ENCODE data around the gene ZFPL1.
A peak's percentile ranks its signal among the peaks of the same experiment; 100 is the strongest.

ZFPL1 gene

GRCh38 chr11:65130631-65131416 is 46.8 kb downstream of the ZFPL1 start:
- no peak for DNase-seq

GRCh38 chr11:65131417-65131776 is 47.4 kb downstream of the ZFPL1 start:
- no peak for DNase-seq

- no peak for DNase-seq
Observed at GRCh38 chr11:65131895-65132237, 47.8 kb downstream of the ZFPL1 start.

GRCh38 chr11:65132238-65132987 is 48.4 kb downstream of the ZFPL1 start:
- no peak for DNase-seq

GRCh38 chr11:65132988-65133700 is 49.1 kb downstream of the ZFPL1 start:
- DNase-seq: no peak

- DNase-seq: no peak
Observed at GRCh38 chr11:65133724-65134123, 49.7 kb downstream of the ZFPL1 start.

- peak; percentile 21 for DNase-seq
Observed at GRCh38 chr11:65134240-65134951, 50.4 kb downstream of the ZFPL1 start, which contains the start of gene SYVN1. SYVN1 (minus strand) TSS chr11:65134519; CDS start chr11:65133601, 918 bp downstream.

- DNase-seq: peak; percentile 84
Observed at GRCh38 chr11:65134952-65135632, 51.1 kb downstream of the ZFPL1 start.

GRCh38 chr11:65135633-65136145 is 51.7 kb downstream of the ZFPL1 start:
- DNase-seq: no peak

GRCh38 chr11:65136515-65137096 is 52.6 kb downstream of the ZFPL1 start:
- no peak for DNase-seq

Measured in SIG-M5 (cell line).